T-helper 2 cell treated with Interferon-gamma antibody and Interleukin-4, amounts not matched to agents 5 μg/mL and 100 μg/mL, for 36 hours (primary cell): Measurements from ENCODE around the gene D2HGDH.
A peak's percentile ranks its signal among the peaks of the same experiment; 100 is the strongest.
"Not testable (repeated sequence)": the region's sequence is repeated elsewhere in the genome, so short reads cannot be mapped to it uniquely, and the experiment has no call there.

Experiments
- DNase-seq: peaks from one replicate; pipeline ENCODE4 v3.0.0; 2021; ENCODE audit warnings: low spot score
- H3K27ac Mint-ChIP-seq: one replicate; pipeline ENCODE4 v1.8.0; 2021; ENCODE audit warnings: mild to moderate bottlenecking, mixed read lengths
- H3K27me3 Mint-ChIP-seq: one replicate; pipeline ENCODE4 v1.8.0; 2021; ENCODE audit warnings: low read depth, mixed read lengths
- H3K36me3 Mint-ChIP-seq: one replicate; pipeline ENCODE4 v1.8.0; 2021; ENCODE audit warnings: low read depth, mixed read lengths
- H3K4me1 Mint-ChIP-seq: one replicate; pipeline ENCODE4 v1.8.0; 2021; ENCODE audit warnings: low read depth, mixed read lengths
- H3K4me3 Mint-ChIP-seq: one replicate; pipeline ENCODE4 v1.8.0; 2022; ENCODE audit warnings: mild to moderate bottlenecking, moderate library complexity, mixed read lengths
- H3K9me3 Mint-ChIP-seq: one replicate; pipeline ENCODE4 v1.8.0; 2021; ENCODE audit warnings: mixed read lengths

The D2HGDH gene

DNA sequence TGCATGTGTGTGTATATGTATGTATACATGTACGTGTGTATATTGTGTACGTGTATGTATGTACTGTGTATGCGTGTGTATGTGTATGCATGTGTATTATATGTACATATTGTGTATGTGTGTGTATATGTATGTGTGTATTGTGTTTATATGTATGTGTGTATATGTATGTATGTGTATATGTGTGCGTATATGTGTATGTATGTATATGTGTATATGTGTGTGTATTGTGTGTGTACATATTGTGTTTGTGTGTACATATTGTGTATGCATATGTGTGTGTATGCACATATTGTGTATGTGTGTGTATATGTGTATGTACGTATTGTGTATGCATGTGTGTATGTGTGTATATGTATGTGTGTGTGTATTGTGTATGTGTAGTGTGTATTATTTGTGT lies 59.0 kb downstream of the D2HGDH start:
- DNase-seq: no peak
- peaks cover 37% of the 10 kb centered on the region for H3K9me3 Mint-ChIP-seq
- H3K36me3 Mint-ChIP-seq: no peaks in the 10 kb centered on the region
- H3K4me1 Mint-ChIP-seq: peaks cover 1% of the 10 kb centered on the region
- H3K27me3 Mint-ChIP-seq: no peaks in the 10 kb centered on the region
- no peak overlapping the region for H3K4me3 Mint-ChIP-seq
- no peak overlapping the region for H3K27ac Mint-ChIP-seq

GRCh38 chr2:241794250-241794823 lies 59.9 kb downstream of the D2HGDH start:
- peaks cover 27% of the 10 kb centered on the region for H3K9me3 Mint-ChIP-seq
- DNase-seq: peak; percentile 0
- H3K4me1 Mint-ChIP-seq: no peaks in the 10 kb centered on the region
- H3K4me3 Mint-ChIP-seq: no peak overlapping the region
- H3K27me3 Mint-ChIP-seq: no peaks in the 10 kb centered on the region
- H3K27ac Mint-ChIP-seq: no peak overlapping the region
- H3K36me3 Mint-ChIP-seq: no peaks in the 10 kb centered on the region

- DNase-seq: peak; percentile 3
- H3K4me3 Mint-ChIP-seq: no peak overlapping the region
- H3K9me3 Mint-ChIP-seq: peaks cover 21% of the 10 kb centered on the region
- no peaks in the 10 kb centered on the region for H3K4me1 Mint-ChIP-seq
- no peak overlapping the region for H3K27ac Mint-ChIP-seq
- H3K36me3 Mint-ChIP-seq: no peaks in the 10 kb centered on the region
- no peaks in the 10 kb centered on the region for H3K27me3 Mint-ChIP-seq
These were observed 60.9 kb downstream of the D2HGDH start for GRCh38 chr2:241795021-241795999.

DNA sequence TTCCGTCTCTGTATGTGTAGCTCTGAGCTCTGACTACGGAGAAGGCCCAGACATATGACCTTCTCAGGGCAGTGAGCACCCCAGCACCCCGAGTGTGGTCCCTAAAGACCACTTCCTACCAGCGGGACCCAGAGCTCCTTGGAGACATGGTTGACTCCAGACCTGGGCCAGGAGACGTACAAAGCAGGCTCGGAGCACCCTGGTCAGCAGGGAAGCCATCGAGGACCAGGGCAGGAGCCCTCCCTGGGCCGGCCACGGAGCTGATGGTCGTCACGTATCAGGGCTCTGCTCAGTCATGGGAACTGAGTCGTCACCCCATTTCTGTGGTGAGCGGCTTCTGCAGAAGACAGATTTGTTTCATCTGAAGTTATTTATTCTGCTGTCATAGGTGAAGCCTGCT lies 61.8 kb downstream of the D2HGDH start:
- Mint-ChIP-seq H3K4me1 (no peaks in the 10 kb centered on the region), H3K4me3 (no peak overlapping the region), H3K9me3 (peaks cover 12% of the 10 kb centered on the region), H3K27me3 (no peaks in the 10 kb centered on the region), H3K36me3 (no peaks in the 10 kb centered on the region), H3K27ac (no peak overlapping the region)
- no peak for DNase-seq

DNA sequence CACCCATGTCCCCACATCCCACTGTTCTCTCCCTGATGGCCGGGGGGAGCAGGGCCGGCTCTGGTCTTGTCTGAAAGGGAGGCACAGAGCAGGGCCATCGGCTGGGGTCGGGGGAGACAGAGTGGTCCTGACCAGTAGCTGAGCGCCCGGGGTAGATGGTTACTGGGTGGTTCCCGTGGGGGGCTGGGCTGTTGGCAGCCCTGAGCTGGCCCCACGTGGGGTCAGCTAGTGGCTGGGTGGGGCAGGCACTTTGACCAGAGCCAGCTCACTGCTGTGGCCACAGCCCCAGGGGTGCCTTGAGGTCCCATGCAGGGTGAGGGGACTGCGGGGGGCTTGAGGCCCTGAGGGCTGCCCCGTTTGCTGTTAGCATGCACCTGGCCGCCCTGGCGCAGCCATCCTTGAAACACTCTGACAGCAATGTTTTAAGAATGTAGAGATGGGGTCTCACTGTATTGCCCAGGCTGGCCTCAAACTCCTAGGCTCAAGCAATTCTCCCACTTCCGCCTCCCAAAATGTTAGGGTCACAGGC lies 62.2 kb downstream of the D2HGDH start:
- H3K4me1 Mint-ChIP-seq: no peaks in the 10 kb centered on the region
- peaks cover 12% of the 10 kb centered on the region for H3K9me3 Mint-ChIP-seq
- no peaks in the 10 kb centered on the region for H3K36me3 Mint-ChIP-seq
- H3K27me3 Mint-ChIP-seq: no peaks in the 10 kb centered on the region
- no peak overlapping the region for H3K4me3 Mint-ChIP-seq
- no peak overlapping the region for H3K27ac Mint-ChIP-seq
- peak; percentile 1 for DNase-seq

GRCh38 chr2:241797441-241798080 lies 63.1 kb downstream of the D2HGDH start:
- Mint-ChIP-seq H3K4me1 (no peaks in the 10 kb centered on the region), H3K27ac (no peak overlapping the region), H3K9me3 (peaks cover 8% of the 10 kb centered on the region), H3K27me3 (no peaks in the 10 kb centered on the region), H3K4me3 (no peak overlapping the region), H3K36me3 (no peaks in the 10 kb centered on the region)
- DNase-seq: peak; percentile 3

DNA sequence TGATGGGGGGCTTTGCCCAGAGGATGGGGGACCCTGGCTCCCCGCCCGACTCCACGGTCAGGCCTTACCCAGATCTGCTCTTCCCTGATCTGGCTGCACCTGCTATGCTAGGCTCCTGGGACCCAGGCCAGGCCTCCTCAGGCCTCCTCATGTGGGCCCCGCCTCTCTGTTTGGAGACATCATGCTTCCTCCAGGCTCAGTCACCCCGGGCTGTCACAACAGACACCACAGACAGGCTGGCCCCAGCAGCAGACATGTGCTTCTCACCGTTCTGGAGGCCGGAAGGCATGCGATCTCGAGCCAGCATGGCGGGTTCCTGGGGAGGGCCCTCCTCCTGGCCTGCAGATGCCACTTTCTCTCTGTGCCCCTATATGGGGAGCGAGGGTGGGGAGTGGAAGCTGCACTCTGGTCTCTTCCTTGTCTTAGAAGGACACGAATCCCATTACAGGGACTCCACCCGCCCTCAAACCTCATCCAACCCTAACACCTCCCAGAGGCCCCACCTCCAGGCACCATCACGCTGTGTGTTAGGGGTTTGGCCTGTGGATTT lies 63.7 kb downstream of the D2HGDH start:
- peaks cover 5% of the 10 kb centered on the region for H3K9me3 Mint-ChIP-seq
- H3K4me3 Mint-ChIP-seq: no peak overlapping the region
- no peaks in the 10 kb centered on the region for H3K27me3 Mint-ChIP-seq
- DNase-seq: peak; percentile 3
- H3K36me3 Mint-ChIP-seq: no peaks in the 10 kb centered on the region
- H3K27ac Mint-ChIP-seq: no peak overlapping the region
- H3K4me1 Mint-ChIP-seq: no peaks in the 10 kb centered on the region

DNA sequence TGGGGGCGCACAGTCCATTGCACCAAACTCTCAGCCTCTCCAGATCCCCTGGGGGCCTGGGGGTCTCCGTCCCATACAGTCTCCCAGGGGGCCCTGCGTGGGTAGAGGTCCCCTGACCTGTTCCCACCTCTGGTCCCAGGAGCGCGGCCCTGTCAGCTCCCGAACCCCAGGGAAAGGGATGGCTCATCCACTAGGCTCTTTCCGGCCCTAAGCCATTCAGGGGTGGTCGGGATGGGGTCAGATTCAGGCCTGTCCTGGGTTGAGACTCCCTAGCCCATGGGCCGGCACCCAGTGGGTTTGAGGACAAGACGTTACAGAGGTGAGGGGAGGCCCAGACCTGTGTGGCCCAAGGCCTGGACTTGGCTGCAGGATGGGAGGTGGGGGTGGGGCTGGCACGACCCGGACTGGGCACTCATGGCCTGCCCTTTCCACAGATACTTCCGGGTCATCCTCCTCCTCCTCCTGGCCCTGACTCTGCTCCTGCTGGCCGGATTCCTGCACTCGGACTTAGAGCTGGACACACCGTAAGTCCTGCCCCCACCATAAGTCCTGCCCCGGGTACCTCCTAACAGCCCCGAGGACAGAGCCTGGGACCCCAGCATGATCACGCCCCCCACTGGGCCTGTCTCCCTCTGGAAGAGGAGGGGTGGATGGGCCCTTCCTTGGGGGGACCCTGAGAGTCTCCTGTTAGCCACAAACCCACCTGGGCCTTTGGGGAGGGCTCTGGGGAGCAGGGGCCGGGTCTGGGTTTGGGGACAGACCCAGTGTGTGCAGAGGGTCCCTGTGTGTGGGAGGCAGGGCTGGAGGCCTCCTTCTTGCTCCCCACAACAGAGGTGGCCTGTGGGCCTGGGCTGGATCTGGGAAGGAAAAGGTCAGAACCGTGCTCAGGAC lies 64.4 kb downstream of the D2HGDH start:
- no peaks in the 10 kb centered on the region for H3K36me3 Mint-ChIP-seq
- H3K27me3 Mint-ChIP-seq: no peaks in the 10 kb centered on the region
- no peak overlapping the region for H3K27ac Mint-ChIP-seq
- no peaks in the 10 kb centered on the region for H3K4me1 Mint-ChIP-seq
- DNase-seq: no peak
- no peak overlapping the region for H3K4me3 Mint-ChIP-seq
- H3K9me3 Mint-ChIP-seq: no peaks in the 10 kb centered on the region

- peaks cover 1% of the 10 kb centered on the region for H3K4me1 Mint-ChIP-seq
- H3K27me3 Mint-ChIP-seq: no peaks in the 10 kb centered on the region
- DNase-seq: no peak
- H3K27ac Mint-ChIP-seq: no peak overlapping the region
- no peaks in the 10 kb centered on the region for H3K36me3 Mint-ChIP-seq
- no peak overlapping the region for H3K4me3 Mint-ChIP-seq
- no peaks in the 10 kb centered on the region for H3K9me3 Mint-ChIP-seq
These were observed 65.2 kb downstream of the D2HGDH start for GRCh38 chr2:241799522-241800197.

DNA sequence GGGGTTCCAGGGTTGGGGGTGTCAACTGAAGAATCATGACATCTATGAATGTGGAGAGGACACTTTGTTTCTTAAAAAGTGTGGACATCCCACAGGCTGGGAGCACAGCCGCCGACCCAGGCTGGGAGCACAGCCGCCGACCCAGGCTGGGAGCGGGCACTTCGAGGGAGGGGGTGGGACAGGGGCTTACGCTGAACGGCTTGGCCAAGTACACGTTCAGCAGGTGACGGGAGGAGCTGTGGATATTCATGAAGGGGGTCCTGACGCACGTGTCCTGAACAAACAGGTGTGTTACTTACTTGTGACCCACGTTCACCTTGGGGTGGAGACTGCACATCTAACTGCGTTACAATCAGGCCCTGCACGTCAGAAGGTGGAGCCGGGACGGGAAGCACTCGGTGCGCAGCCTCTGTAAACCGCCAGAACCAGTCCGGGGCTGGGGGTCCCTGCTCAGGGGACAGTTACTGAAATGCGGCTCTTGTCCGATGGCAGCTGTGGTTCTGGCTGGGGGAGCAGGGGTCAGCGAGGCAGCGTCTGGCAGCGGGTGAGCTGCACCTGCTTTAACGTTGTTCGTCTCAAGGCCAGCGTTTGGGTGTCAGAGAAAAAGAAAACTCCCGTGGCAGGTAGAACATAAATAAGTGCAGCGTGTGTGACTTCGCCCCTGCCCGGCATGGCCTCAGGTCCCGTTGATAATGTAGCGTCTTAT lies 65.9 kb downstream of the D2HGDH start:
- not testable (repeated sequence) for H3K4me3 Mint-ChIP-seq, H3K27ac Mint-ChIP-seq, H3K27me3 Mint-ChIP-seq, DNase-seq, H3K9me3 Mint-ChIP-seq, H3K4me1 Mint-ChIP-seq, H3K36me3 Mint-ChIP-seq

DNA sequence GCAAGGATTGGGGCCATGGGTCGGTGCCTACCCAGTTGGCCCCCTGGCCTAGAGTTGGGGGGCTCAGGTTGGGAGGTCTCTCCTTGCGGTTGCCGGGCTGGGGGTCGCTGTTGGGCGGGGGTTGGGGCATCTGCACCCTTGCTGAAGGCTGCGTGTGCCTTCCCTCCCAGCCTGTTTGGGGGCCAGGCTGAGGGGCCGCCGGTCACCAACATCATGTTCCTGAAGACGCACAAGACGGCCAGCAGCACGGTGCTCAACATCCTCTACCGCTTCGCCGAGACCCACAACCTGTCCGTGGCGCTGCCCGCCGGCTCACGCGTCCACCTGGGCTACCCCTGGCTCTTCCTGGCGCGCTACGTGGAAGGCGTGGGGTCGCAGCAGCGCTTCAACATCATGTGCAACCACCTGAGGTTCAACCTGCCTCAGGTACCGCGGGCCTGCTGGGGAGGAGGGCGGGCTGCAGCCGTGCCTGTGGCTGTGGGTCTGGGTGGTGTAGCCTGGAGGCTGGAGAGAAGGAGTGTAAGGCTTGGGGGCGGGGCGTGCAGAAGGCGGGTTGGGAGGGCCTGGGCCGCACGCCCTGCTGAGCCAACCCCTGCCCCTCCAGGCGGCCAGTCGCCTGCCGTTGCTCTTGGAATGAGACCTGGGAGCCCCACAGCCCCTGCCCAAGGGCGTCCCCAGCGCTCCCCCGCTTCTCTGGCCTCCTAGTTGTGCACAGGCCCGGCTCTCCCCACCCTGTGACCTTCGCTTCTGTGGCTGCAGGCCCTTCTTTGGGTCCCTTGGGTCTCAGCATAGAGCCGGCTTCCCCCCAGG lies 67.4 kb downstream of the D2HGDH start:
- Mint-ChIP-seq H3K4me3 (no peak overlapping the region), H3K27me3 (no peaks in the 10 kb centered on the region), H3K36me3 (no peaks in the 10 kb centered on the region), H3K9me3 (no peaks in the 10 kb centered on the region), H3K4me1 (peaks cover 5% of the 10 kb centered on the region), H3K27ac (no peak overlapping the region)
- no peak for DNase-seq
